Stimulated activated CD4-positive, alpha-beta T cell treated with anti-CD3 and anti-CD28 coated beads, Interleukin-4, amount 100 ng/mL, for 1 hour (primary cell): ENCODE data around the gene C9orf152.

Source experiments
- DNase-seq: peaks from one replicate; pipeline ENCODE4 v3.0.0-alpha.2; 2020

C9orf152 gene

DNA sequence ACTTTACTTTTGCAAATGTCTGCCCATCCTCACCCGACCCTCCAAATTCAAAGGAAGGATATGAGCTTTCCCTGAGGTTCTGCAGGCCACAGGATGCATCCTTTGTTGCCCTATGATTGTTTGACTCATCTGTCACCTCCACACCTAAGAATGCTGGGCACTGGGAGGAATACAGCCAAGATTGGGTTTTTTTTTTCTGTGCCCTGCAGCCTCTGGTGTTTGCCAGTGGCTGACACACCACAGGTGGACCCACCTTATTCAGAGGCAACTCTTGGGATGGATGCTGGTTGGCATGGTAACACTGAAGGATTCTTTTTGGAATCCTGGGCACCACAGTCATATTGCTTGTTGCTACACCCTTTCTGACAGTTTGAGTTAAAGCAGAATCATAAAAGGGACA is 29.7 kb downstream of the C9orf152 start:
- DNase-seq, result no peak

- no peak for DNase-seq
These were observed 32.5 kb downstream of the C9orf152 start for GRCh38 chr9:110175275-110175968.

- DNase-seq, result no peak
These were observed 34.7 kb downstream of the C9orf152 start for GRCh38 chr9:110173322-110173642.

- DNase-seq, result no peak
These were observed 37.4 kb downstream of the C9orf152 start for GRCh38 chr9:110170357-110171257.

DNA sequence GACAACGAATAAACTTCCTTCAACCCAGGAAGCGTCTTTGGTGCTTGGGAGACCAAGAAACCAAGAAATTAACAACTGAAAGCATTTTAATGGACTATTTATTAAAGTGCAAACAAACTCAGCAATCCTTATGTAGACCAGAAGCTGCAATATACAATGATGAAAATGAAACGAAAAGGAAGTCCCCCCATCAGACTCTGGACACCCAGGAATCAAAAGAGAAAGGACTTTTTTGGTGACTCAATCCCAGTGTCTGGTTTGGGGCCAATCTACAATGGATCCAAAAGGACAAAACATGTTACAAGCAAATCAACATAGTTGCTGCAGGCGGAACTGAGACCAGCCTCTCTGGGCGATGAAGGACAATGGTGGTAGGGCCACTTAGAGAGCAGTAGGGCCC is 39.5 kb downstream of the C9orf152 start:
- no peak for DNase-seq

GRCh38 chr9:110161940-110162339 is 46.0 kb downstream of the C9orf152 start:
- no peak for DNase-seq

DNA sequence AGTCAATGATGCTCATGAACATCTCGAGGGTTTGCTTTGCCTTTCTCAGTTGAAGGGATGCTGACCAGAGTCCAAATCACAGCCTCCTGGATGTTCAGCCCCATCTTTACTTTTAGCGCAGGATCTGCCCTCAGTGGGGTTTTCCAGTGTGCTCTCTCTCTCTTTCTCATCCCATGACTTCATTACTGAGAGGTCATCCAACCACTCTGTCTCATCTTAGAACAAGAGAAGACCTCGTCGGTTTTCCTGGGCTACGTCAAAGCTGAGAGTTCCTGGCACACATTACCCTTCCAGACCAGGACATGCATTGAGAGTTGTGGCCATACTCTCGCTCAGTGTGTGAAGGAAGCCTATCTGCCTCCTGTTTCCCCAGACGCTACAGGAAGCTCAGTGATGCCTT is 47.3 kb downstream of the C9orf152 start:
- DNase-seq, result no peak

DNA sequence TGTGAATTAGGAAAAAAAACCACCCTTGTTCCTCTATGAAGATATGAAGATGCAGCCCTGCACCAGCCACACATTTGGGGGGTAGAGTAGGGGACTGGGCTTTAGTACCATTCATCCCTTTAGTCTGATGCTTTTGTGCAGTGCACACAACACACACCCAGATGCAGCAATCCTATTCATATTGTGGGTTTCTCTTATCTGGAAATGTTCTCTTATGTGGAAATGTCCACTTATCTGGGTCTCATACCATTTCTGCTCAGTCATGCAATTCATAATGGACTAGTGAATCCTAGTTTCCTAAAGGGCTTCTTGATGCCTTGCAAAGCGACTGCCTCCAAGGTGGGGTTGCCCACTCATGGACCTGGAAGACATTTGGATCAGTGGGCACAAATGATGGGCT is 47.8 kb downstream of the C9orf152 start:
- DNase-seq, result no peak

DNA sequence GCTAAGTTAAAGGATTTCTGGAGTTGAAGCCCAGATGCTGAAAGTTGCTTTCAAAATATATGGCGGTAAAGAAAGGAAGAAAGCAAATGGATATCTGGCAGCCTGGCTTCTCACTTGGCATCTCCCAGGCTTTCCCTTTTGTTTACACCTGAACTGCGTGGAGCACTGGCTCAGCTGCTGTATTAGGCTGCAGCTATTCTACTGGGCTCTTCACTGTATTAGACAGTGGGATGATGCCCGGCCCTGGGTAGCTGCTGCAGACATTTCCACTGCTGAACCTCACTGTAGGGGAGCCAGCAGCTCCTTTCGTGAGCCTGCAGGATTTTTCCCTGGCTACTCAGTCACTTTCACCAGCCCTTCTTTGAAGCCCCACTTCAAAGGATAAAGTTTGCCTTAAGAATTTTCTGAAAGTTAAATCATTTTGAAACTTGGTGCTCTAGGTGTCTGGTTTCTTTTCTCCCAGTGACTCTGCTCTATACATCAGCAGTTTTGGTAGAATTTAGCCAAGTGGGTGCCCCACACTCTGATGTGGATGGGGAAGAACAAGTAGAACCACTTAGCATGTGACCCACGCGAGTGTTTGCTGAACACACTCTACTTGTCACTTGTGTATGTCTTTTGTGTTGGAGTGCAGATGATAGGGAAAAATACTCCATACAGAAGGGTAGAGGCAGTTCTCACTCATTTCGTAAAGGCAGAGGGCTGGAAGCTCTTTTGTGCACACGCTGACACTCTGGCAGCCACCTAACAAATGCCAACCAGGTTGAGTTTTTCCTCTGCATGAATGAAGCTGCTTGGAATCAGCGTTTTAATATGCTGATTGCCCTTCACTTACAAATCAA is 49.9 kb downstream of the C9orf152 start:
- no peak for DNase-seq

DNA sequence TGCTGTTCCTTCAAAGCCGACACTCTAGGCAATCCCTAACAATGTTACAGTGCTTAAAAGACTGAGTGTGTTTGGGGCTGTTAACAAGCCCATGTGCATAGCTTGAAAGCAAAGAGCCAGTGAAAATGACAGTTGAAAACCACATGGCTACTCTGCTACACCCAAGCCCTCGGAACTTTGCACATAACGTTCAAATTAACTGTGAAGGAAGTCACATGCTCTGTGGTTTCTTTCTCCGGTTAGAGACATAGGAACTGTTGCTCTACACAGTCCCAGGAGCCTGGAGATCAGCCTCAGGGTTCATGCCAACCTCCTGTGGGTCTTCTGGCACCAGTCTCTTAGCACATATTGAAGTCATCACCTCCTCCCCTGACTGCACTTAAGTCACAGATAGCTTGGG is 51.1 kb downstream of the C9orf152 start:
- DNase-seq, result no peak

- no peak for DNase-seq
These were observed 51.5 kb downstream of the C9orf152 start for GRCh38 chr9:110156416-110156815.

- no peak for DNase-seq
These were observed 52.2 kb downstream of the C9orf152 start for GRCh38 chr9:110155751-110156150.

- DNase-seq, result no peak
These were observed 54.5 kb downstream of the C9orf152 start for GRCh38 chr9:110153431-110153830.

DNA sequence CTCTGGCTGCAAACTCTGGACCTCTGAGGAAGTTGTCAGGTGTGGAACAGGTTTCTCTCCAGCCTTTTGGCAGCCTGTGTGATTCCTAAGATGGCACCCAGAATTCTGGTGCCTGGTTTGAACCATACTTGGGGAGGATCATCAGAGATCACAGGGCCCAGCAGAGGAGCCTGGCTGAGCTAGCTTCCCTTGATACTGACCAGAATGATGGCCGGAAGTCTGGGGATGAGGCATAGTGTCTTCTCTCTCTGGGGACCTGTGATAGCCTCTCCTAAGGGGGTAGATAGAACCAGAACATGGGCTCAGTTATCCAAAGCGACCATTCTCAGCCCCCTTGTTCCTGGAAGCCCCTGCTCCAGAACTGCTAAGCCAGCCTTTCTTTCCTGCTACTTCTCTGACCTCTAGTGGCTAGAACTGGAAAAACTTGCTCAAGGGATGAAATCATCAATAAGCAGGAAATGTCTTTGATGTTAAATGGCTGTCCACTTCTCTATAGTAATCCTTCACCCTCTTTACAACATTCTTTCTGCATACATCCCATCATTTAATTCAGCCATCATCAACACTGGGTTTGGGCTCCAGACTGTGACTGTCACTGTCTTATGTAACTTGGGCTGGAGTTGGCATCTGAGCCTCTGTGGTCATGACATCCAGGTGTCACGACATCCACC is 55.1 kb downstream of the C9orf152 start:
- no peak for DNase-seq
